Measurements from ENCODE around the gene ASAP3.

DNA sequence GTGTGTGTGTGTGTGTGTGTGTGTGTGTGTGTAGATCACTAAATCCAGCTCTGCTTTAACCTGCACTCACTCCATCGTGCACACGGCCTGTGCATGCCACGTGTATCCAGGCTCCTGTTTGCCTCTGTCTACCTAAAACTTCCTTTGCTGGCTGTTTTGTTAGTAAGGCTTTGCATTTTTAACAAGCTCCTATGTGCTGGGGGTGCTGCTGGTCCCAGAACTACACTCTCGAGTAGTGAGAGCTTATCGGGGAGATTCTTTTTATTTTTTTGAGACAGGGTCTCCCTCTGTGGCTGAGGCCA, 58.8 kb downstream of the ASAP3 start:
- no peak for TF ChIP-seq CTCF (IDR thresholded peaks at IDR 0.05)
- no peak for TF ChIP-seq CREB1 (CRISPR knock-in tag; IDR thresholded peaks at IDR 0.05)
- TF ChIP-seq ZNF512 (CRISPR knock-in tag; IDR thresholded peaks at IDR 0.05; ENCODE audit: borderline replicate concordance) = no peak

Data from WTC11 (cell line).